Neutrophil (primary cell): ENCODE results near the gene LRRC4C.

Experiments used
- H3K27ac ChIP-seq: fragments of 200-600 bp; sonication (generic); 2 replicates; pipeline ENCODE4 v1.5.1; 2016; ENCODE audit warnings: mild to moderate bottlenecking, moderate library complexity
- H3K27me3 ChIP-seq: fragments of 200-600 bp; sonication (generic); 2 replicates; pipeline ENCODE4 v1.6.0; 2016; ENCODE audit warnings: mild to moderate bottlenecking
- H3K36me3 ChIP-seq: fragments of 200-600 bp; sonication (generic); 2 replicates; pipeline ENCODE4 v1.5.1; 2017
- H3K4me1 ChIP-seq, 2 experiments: fragments of 200-600 bp in 1 of 2; sonication (generic) in 1 of 2; 1 replicate in 1 of 2; 2 replicates in 1 of 2; pipeline versions ENCODE4 v1.5.1 to v1.6.1; 2013 to 2016; ENCODE audit warnings: low read depth in 1 of 2, low read length in 1 of 2, mild to moderate bottlenecking in 1 of 2, moderate library complexity in 1 of 2; ENCODE audit not compliant: control insufficient read depth in 1 of 2, insufficient read depth in 1 of 2
- H3K4me3 ChIP-seq, 2 experiments: fragments of 200-600 bp in 1 of 2; sonication (generic) in 1 of 2; 1 replicate in 1 of 2; 2 replicates in 1 of 2; pipeline ENCODE4 v1.5.1; 2013 to 2016; ENCODE audit warnings: low read depth in 1 of 2, low read length in 1 of 2, mild to moderate bottlenecking in 1 of 2, moderate library complexity in 1 of 2
- H3K9me3 ChIP-seq: fragments of 200-600 bp; sonication (generic); 2 replicates; pipeline ENCODE4 v1.5.1; 2016
- TF ChIP-seq, protein P1 (sequence below): fragments of 200-600 bp; sonication (generic); IDR thresholded peaks from 2 replicates; pipeline ENCODE4 v1.5.1; 2016; ENCODE audit warnings: antibody characterized with exemption

LRRC4C gene

GRCh38 chr11:41246399-41246745, 213.1 kb downstream of the LRRC4C start:
- Histone ChIP-seq H3K27ac (no peak overlapping the region), H3K27me3 (no peaks in the 10 kb centered on the region), H3K4me3 (no peak overlapping the region), H3K36me3 (no peaks in the 10 kb centered on the region), H3K9me3 (no peaks in the 10 kb centered on the region), H3K4me1 (no peaks in the 10 kb centered on the region)
- TF ChIP-seq, protein P1, sequence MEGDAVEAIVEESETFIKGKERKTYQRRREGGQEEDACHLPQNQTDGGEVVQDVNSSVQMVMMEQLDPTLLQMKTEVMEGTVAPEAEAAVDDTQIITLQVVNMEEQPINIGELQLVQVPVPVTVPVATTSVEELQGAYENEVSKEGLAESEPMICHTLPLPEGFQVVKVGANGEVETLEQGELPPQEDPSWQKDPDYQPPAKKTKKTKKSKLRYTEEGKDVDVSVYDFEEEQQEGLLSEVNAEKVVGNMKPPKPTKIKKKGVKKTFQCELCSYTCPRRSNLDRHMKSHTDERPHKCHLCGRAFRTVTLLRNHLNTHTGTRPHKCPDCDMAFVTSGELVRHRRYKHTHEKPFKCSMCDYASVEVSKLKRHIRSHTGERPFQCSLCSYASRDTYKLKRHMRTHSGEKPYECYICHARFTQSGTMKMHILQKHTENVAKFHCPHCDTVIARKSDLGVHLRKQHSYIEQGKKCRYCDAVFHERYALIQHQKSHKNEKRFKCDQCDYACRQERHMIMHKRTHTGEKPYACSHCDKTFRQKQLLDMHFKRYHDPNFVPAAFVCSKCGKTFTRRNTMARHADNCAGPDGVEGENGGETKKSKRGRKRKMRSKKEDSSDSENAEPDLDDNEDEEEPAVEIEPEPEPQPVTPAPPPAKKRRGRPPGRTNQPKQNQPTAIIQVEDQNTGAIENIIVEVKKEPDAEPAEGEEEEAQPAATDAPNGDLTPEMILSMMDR, result no peak

DNA sequence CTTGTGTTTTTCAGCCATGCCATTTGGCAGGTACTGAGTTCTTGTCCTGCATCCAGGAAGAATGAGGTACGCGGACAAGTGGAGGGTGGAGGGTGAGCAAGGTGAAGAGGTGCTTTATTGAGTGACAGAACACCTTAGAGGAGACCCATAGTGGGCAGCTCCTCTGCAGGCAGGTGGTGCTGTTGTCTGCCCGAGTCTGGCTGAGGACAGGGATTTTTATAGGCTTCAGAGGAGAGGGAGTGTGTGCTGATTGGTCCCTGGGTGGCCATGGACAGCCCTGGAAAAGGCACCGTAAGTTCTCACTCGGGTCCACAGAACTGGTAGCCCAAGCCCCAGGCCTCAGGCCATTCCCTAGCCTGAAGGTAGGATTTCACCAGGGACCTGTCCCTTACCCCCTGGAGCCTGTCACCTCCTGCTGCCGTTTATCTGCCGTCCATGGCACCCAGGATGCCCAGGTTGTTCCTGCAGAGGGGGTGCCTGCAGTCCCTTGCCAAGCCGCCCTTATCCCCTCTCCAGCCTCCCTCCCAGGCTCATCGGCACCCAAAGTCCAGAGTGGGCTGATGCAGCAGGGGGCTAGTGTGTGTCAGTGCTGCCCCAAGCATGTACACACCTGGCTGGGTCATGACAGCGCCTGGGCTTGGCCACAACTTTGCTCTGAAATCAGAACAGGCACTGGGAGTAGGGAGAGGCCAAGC, 213.6 kb downstream of the LRRC4C start:
- Histone ChIP-seq H3K4me3 (no peak overlapping the region), H3K4me1 (no peaks in the 10 kb centered on the region), H3K27me3 (no peaks in the 10 kb centered on the region), H3K27ac (no peak overlapping the region), H3K9me3 (no peaks in the 10 kb centered on the region), H3K36me3 (no peaks in the 10 kb centered on the region)
- TF ChIP-seq, protein P1, result no peak

GRCh38 chr11:41245184-41245583, 214.3 kb downstream of the LRRC4C start:
- Histone ChIP-seq H3K27ac (no peak overlapping the region), H3K4me1 (no peaks in the 10 kb centered on the region), H3K27me3 (no peaks in the 10 kb centered on the region), H3K9me3 (no peaks in the 10 kb centered on the region), H3K4me3 (no peak overlapping the region), H3K36me3 (no peaks in the 10 kb centered on the region)
- TF ChIP-seq, protein P1, result no peak

DNA sequence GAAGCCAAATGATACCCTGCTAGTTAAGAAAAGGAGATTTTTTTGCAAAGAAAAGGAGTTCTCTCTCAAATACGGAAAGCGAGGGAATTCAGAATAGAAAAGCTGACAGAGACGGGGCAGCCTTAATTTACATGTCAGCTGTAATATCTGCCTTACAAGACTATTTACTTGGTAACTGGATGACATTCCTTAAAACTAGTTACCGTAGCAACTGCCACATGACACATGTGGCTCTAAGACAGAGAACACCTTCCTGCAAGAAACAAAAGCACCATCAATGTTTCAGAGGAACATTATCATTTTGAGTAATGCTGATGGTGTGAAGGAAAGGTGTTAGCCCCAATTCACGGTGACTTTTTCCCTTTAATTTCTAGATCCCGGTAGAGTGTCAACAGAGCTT, 222.1 kb downstream of the LRRC4C start:
- Histone ChIP-seq H3K9me3 (no peaks in the 10 kb centered on the region), H3K4me1 (no peaks in the 10 kb centered on the region), H3K36me3 (no peaks in the 10 kb centered on the region), H3K27ac (no peak overlapping the region), H3K4me3 (no peak overlapping the region), H3K27me3 (no peaks in the 10 kb centered on the region)
- TF ChIP-seq, protein P1, result no peak

DNA sequence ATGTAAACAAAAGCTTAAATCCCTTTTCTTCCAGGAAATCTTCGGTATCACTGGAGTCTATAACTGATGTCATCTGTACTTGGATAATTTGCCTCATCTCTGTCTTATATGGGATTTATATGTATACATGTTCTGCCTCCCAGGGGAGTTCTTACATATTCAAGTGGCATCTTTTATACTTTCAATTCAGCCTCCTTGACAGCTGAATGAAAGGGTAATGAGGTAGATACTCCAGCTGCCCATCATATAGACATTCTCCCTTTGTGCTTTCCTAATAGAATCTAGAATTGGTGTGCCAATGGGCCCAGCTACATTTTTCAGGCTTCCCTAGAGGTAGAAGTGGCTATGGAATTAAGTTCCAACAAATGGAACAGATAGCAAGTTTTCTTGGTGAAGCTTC, 223.8 kb downstream of the LRRC4C start:
- TF ChIP-seq, protein P1, result no peak
- Histone ChIP-seq H3K9me3 (no peaks in the 10 kb centered on the region), H3K4me3 (no peak overlapping the region)

More for the DNA sequence above, 223.8 kb downstream of the LRRC4C start:
- Histone ChIP-seq H3K4me1 (no peaks in the 10 kb centered on the region), H3K27ac (no peak overlapping the region), H3K27me3 (no peaks in the 10 kb centered on the region), H3K36me3 (no peaks in the 10 kb centered on the region)
